ENCODE results near the gene PLPPR3. TPM values are rescaled to one million over a fixed set of nuclear protein-coding genes. Genes with fewer than 3 reads are reported as not detected.

Gene PLPPR3
- total RNA-seq, 1 donor from 2014 or later = not detected

DNA sequence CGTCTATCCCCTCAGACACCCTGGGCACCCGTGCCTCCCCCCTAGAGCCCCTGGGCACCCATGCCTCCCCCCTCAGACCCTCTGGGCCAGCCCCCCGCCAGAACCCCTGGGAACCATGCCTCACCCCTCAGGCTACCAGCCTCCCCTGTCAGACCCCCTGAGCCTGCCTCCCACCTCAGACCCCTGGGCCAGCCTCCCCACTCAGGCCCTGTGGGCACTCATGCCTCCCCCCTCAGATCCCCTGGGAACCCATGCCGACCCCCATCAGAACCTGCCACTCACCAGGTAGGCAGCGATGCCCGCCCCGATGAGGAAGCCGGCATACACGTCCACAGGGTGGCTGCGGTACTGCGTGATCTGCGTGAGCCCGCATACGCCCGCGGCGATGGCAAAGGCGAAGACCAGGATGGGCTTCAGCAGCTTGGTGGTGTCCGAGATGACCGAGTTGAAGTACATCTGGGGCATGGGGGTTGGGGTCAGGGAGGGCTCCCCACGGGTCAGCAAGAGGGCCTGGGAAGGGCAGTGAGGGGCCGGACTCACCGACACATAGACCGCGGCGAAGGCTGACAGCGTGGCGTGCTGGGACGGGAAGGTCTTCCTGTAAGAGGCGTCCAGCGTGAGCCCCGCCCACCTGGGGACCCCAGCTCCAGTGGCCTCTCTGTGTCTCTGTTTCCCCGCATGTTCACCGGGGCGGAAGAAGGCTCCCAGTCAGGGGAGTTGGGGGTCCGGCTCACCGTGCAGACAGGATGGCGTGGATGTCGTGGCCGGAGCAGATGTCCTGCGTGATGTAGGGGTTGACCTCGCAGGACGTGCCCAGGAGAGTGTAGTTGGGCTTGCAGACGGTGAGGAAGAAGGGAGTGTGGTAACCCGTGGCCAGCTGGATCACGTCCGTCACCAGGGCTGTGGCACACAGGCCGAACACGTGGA, 7.3 kb downstream of the PLPPR3 start:
- Histone ChIP-seq H3K36me3 (peaks cover 39% of the 10 kb centered on the region), H3K27me3 (ENCODE audit: low read depth) (no peaks in the 10 kb centered on the region), H3K27ac (replicated peaks) (no peak overlapping the region), H3K4me3 (no peak overlapping the region), H3K4me1 (no peaks in the 10 kb centered on the region), H3K9me3 (replicated peaks) (no peaks in the 10 kb centered on the region)
- intact Hi-C loops (cut with micrococcal nuclease) = no loop called here
- TF ChIP-seq CTCF (IDR thresholded peaks at IDR 0.05; ENCODE audit: borderline replicate concordance) = no peak
- DNase-seq = no peak

- DNase-seq = no peak
- H3K9me3 ChIP-seq (replicated peaks) = no peaks in the 10 kb centered on the region
- no peak for TF ChIP-seq CTCF (IDR thresholded peaks at IDR 0.05; ENCODE audit: borderline replicate concordance)
- no peak overlapping the region for H3K27ac ChIP-seq (replicated peaks)
- no peaks in the 10 kb centered on the region for H3K27me3 ChIP-seq (ENCODE audit: low read depth)
- no peak overlapping the region for H3K4me3 ChIP-seq
- peaks cover 48% of the 10 kb centered on the region for H3K36me3 ChIP-seq
- intact Hi-C loops (cut with micrococcal nuclease) = no loop called here
- no peaks in the 10 kb centered on the region for H3K4me1 ChIP-seq
Measured at GRCh38 chr19:813219-814151, 8.3 kb downstream of the PLPPR3 start.

- no peak overlapping the region for H3K4me3 ChIP-seq
- no peaks in the 10 kb centered on the region for H3K4me1 ChIP-seq
- H3K36me3 ChIP-seq = peaks cover 55% of the 10 kb centered on the region
- no peak overlapping the region for H3K27ac ChIP-seq (replicated peaks)
- no peak for TF ChIP-seq CTCF (IDR thresholded peaks at IDR 0.05; ENCODE audit: borderline replicate concordance)
- intact Hi-C loops (cut with micrococcal nuclease) = no loop called here
- H3K9me3 ChIP-seq (replicated peaks) = no peaks in the 10 kb centered on the region
- H3K27me3 ChIP-seq (ENCODE audit: low read depth) = no peaks in the 10 kb centered on the region
- DNase-seq = no peak
Measured at GRCh38 chr19:812747-813218, 9.0 kb downstream of the PLPPR3 start.

DNA sequence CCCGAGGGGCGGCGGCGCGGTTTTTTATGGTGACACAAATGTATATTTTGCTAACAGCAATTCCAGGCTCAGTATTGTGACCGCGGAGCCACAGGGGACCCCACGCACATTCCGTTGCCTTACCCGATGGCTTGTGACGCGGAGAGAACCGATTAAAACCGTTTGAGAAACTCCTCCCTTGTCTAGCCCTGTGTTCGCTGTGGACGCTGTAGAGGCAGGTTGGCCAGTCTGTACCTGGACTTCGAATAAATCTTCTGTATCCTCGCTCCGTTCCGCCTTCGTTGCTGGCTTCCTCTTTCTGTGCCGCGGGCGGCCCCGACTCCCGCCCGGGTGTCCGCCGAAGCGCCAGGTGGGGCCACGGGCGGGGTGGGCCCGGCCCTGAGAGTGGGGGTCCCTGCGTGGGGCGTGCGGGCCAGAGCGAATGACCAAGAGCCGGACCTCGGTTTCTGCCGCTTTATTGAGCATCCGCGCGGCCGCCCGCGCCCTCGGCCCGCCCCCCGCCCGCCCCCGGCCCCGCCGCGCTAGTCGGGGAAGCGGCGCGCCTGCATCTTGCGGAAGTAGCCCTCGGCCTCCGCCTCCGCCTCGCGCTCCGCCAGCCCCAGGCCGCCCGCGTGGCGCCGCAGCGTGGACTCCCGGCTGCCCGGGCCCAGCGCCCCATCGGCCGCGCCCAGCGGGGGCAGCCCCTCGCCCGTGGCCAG, 9.6 kb downstream of the PLPPR3 start:
- TF ChIP-seq CTCF (IDR thresholded peaks at IDR 0.05; ENCODE audit: borderline replicate concordance) = no peak
- intact Hi-C loops (cut with micrococcal nuclease) = no loop called here
- Histone ChIP-seq H3K4me3 (no peak overlapping the region), H3K9me3 (replicated peaks) (no peaks in the 10 kb centered on the region), H3K36me3 (peaks cover 61% of the 10 kb centered on the region), H3K27ac (replicated peaks) (no peak overlapping the region), H3K4me1 (peaks cover 1% of the 10 kb centered on the region), H3K27me3 (ENCODE audit: low read depth) (no peaks in the 10 kb centered on the region)
- DNase-seq = no peak

DNA sequence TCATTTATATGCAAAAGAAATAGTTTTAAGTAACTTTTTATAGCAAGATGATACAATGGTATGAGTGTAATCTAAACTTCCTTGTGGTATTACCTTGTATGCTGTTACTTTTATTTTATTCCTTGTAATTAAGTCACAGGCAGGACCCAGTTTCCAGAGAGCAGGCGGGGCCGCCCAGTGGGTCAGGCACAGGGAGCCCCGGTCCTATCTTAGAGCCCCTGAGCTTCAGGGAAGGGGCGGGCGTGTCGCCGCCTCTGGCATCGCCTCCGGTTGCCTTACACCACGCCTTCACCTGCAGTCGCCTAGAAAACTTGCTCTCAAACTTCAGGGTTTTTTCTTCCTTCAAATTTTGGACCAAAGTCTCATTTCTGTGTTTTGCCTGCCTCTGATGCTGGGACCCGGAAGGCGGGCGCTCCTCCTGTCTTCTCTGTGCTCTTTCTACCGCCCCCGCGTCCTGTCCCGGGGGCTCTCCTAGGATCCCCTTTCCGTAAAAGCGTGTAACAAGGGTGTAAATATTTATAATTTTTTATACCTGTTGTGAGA, 10.2 kb downstream of the PLPPR3 start:
- no peak overlapping the region for H3K27ac ChIP-seq (replicated peaks)
- H3K27me3 ChIP-seq (ENCODE audit: low read depth) = no peaks in the 10 kb centered on the region
- intact Hi-C loops (cut with micrococcal nuclease) = no loop called here
- no peak for DNase-seq
- H3K9me3 ChIP-seq (replicated peaks) = no peaks in the 10 kb centered on the region
- peaks cover 67% of the 10 kb centered on the region for H3K36me3 ChIP-seq
- H3K4me1 ChIP-seq = peaks cover 7% of the 10 kb centered on the region
- TF ChIP-seq CTCF (IDR thresholded peaks at IDR 0.05; ENCODE audit: borderline replicate concordance) = no peak
- H3K4me3 ChIP-seq = no peak overlapping the region
